Activated T-helper 17 cell treated with anti-CD3 and anti-CD28 coated beads, Interleukin-2, amount 50 U/mL, for 72 hours (primary cell): ENCODE measurements around the gene TARS3. TPM values are rescaled to one million over a fixed set of nuclear protein-coding genes. Genes with fewer than 3 reads are reported as not detected.

ENCODE experiments used
- ATAC-seq: fragments of 150-1000 bp; cut with Tn5 transposase; replicated peaks from 2 replicates; pipeline ENCODE4 v1.10.0; 2021; ENCODE audit warnings: mild to moderate bottlenecking, moderate library complexity
- H3K27ac Mint-ChIP-seq: one replicate; pipeline ENCODE4 v1.8.0; 2022; ENCODE audit warnings: mixed read lengths
- H3K27me3 Mint-ChIP-seq: one replicate; pipeline ENCODE4 v1.8.0; 2022; ENCODE audit warnings: mixed read lengths
- H3K36me3 Mint-ChIP-seq: one replicate; pipeline ENCODE4 v1.8.0; 2022; ENCODE audit warnings: low read depth, mild to moderate bottlenecking, mixed read lengths
- H3K4me1 Mint-ChIP-seq: one replicate; pipeline ENCODE4 v1.8.0; 2022; ENCODE audit warnings: mixed read lengths
- H3K4me3 Mint-ChIP-seq: one replicate; pipeline ENCODE4 v1.8.0; 2022; ENCODE audit warnings: mild to moderate bottlenecking, mixed read lengths
- H3K9me3 Mint-ChIP-seq: one replicate; pipeline ENCODE4 v1.8.0; 2022; ENCODE audit warnings: mixed read lengths
- total RNA-seq, 2 donors: library from RNA; stranded (reverse); gene quantifications; one replicate each; pipeline ENCODE4 v1.2.3, GENCODE V29; 2022

Gene TARS3
- total RNA-seq, 2 donors from 2014 or later, result 20.6 to 33.0 TPM

- Mint-ChIP-seq H3K36me3 (peaks cover 22% of the 10 kb centered on the region), H3K27me3 (no peaks in the 10 kb centered on the region), H3K4me1 (no peaks in the 10 kb centered on the region), H3K27ac (peak overlapping the region; percentile 45), H3K9me3 (no peaks in the 10 kb centered on the region), H3K4me3 (peak overlapping the region; percentile 25)
- ATAC-seq, result peak; percentile 59
These were observed 108.1 kb downstream of the TARS3 start for GRCh38 chr15:101615986-101616848.

GRCh38 chr15:101615414-101615985 lies 108.8 kb downstream of the TARS3 start:
- peak overlapping the region; percentile 25 for H3K4me3 Mint-ChIP-seq
- H3K4me1 Mint-ChIP-seq, result no peaks in the 10 kb centered on the region
- peaks cover 16% of the 10 kb centered on the region for H3K36me3 Mint-ChIP-seq
- no peak for ATAC-seq
- H3K27me3 Mint-ChIP-seq, result no peaks in the 10 kb centered on the region
- no peak overlapping the region for H3K27ac Mint-ChIP-seq
- H3K9me3 Mint-ChIP-seq, result no peaks in the 10 kb centered on the region

GRCh38 chr15:101614761-101615160 lies 109.5 kb downstream of the TARS3 start:
- Mint-ChIP-seq H3K4me3 (no peak overlapping the region), H3K27ac (no peak overlapping the region), H3K4me1 (no peaks in the 10 kb centered on the region), H3K9me3 (no peaks in the 10 kb centered on the region), H3K27me3 (no peaks in the 10 kb centered on the region), H3K36me3 (peaks cover 11% of the 10 kb centered on the region)
- ATAC-seq, result no peak

- H3K27ac Mint-ChIP-seq, result no peak overlapping the region
- no peak for ATAC-seq
- H3K4me3 Mint-ChIP-seq, result no peak overlapping the region
- no peaks in the 10 kb centered on the region for H3K27me3 Mint-ChIP-seq
- no peaks in the 10 kb centered on the region for H3K9me3 Mint-ChIP-seq
- H3K36me3 Mint-ChIP-seq, result peaks cover 11% of the 10 kb centered on the region
- H3K4me1 Mint-ChIP-seq, result no peaks in the 10 kb centered on the region
These were observed 110.2 kb downstream of the TARS3 start for GRCh38 chr15:101614001-101614585.

GRCh38 chr15:101613130-101614000 lies 110.9 kb downstream of the TARS3 start:
- Mint-ChIP-seq H3K27me3 (no peaks in the 10 kb centered on the region), H3K36me3 (peaks cover 5% of the 10 kb centered on the region), H3K9me3 (no peaks in the 10 kb centered on the region), H3K27ac (no peak overlapping the region), H3K4me1 (no peaks in the 10 kb centered on the region), H3K4me3 (no peak overlapping the region)
- ATAC-seq, result no peak

GRCh38 chr15:101612676-101613075 lies 111.6 kb downstream of the TARS3 start:
- Mint-ChIP-seq H3K9me3 (no peaks in the 10 kb centered on the region), H3K27me3 (no peaks in the 10 kb centered on the region), H3K4me1 (no peaks in the 10 kb centered on the region), H3K4me3 (no peak overlapping the region), H3K27ac (no peak overlapping the region), H3K36me3 (no peaks in the 10 kb centered on the region)
- no peak for ATAC-seq

GRCh38 chr15:101611580-101612299 lies 112.5 kb downstream of the TARS3 start:
- H3K4me3 Mint-ChIP-seq, result no peak overlapping the region
- H3K27ac Mint-ChIP-seq, result no peak overlapping the region
- ATAC-seq, result no peak
- no peaks in the 10 kb centered on the region for H3K9me3 Mint-ChIP-seq
- no peaks in the 10 kb centered on the region for H3K27me3 Mint-ChIP-seq
- H3K36me3 Mint-ChIP-seq, result no peaks in the 10 kb centered on the region
- H3K4me1 Mint-ChIP-seq, result no peaks in the 10 kb centered on the region

GRCh38 chr15:101611007-101611406 lies 113.3 kb downstream of the TARS3 start:
- no peak overlapping the region for H3K27ac Mint-ChIP-seq
- H3K9me3 Mint-ChIP-seq, result no peaks in the 10 kb centered on the region
- ATAC-seq, result no peak
- no peaks in the 10 kb centered on the region for H3K36me3 Mint-ChIP-seq
- H3K4me1 Mint-ChIP-seq, result no peaks in the 10 kb centered on the region
- no peaks in the 10 kb centered on the region for H3K27me3 Mint-ChIP-seq
- no peak overlapping the region for H3K4me3 Mint-ChIP-seq

GRCh38 chr15:101610611-101611000 lies 113.7 kb downstream of the TARS3 start:
- ATAC-seq, result no peak
- H3K4me3 Mint-ChIP-seq, result no peak overlapping the region
- H3K36me3 Mint-ChIP-seq, result no peaks in the 10 kb centered on the region
- H3K27ac Mint-ChIP-seq, result no peak overlapping the region
- no peaks in the 10 kb centered on the region for H3K9me3 Mint-ChIP-seq
- H3K27me3 Mint-ChIP-seq, result no peaks in the 10 kb centered on the region
- H3K4me1 Mint-ChIP-seq, result no peaks in the 10 kb centered on the region

GRCh38 chr15:101609742-101610610 lies 114.3 kb downstream of the TARS3 start:
- H3K9me3 Mint-ChIP-seq, result no peaks in the 10 kb centered on the region
- no peaks in the 10 kb centered on the region for H3K36me3 Mint-ChIP-seq
- no peak for ATAC-seq
- no peaks in the 10 kb centered on the region for H3K27me3 Mint-ChIP-seq
- no peak overlapping the region for H3K27ac Mint-ChIP-seq
- no peak overlapping the region for H3K4me3 Mint-ChIP-seq
- no peaks in the 10 kb centered on the region for H3K4me1 Mint-ChIP-seq

- no peak overlapping the region for H3K27ac Mint-ChIP-seq
These were observed 116.1 kb downstream of the TARS3 start for GRCh38 chr15:101608201-101608600.

GRCh38 chr15:101607108-101607507 lies 117.2 kb downstream of the TARS3 start:
- Mint-ChIP-seq H3K27me3 (peaks cover 13% of the 10 kb centered on the region), H3K4me1 (no peaks in the 10 kb centered on the region), H3K9me3 (no peaks in the 10 kb centered on the region), H3K36me3 (no peaks in the 10 kb centered on the region), H3K4me3 (no peak overlapping the region), H3K27ac (no peak overlapping the region)
- no peak for ATAC-seq

More at GRCh38 chr15:101608201-101608600, 116.1 kb downstream of the TARS3 start:
- ATAC-seq, result no peak
- Mint-ChIP-seq H3K9me3 (no peaks in the 10 kb centered on the region), H3K36me3 (no peaks in the 10 kb centered on the region), H3K4me3 (no peak overlapping the region), H3K27me3 (peaks cover 11% of the 10 kb centered on the region), H3K4me1 (no peaks in the 10 kb centered on the region)
